SK-N-SH (cell line): ENCODE results near the gene MLXIP. TPM values are rescaled to one million over a fixed set of nuclear protein-coding genes. Genes with fewer than 3 reads are reported as not detected.
A peak's percentile ranks its signal among the peaks of the same experiment; 100 is the strongest.

Experiments used
- CTCF ChIA-PET: fragments of 300-600, 350-600 bp; formaldehyde crosslinking; extraction: SDS; loops from one replicate; lab custom pipeline; 2021; lab: Yijun Ruan, JAX
- POLR2A ChIA-PET: fragments of 350-600 bp; sonication (Branson Sonifier 250); formaldehyde crosslinking; extraction: SDS; loops from one replicate; lab custom pipeline; 2020; ENCODE audit warnings: antibody characterized with exemption, inconsistent platforms; lab: Yijun Ruan, JAX
- DNase-seq: peaks from one replicate; pipeline ENCODE4 v3.0.0; 2012
- H2AFZ ChIP-seq: fragments of 200-600 bp; sonication (generic); 2 replicates; pipeline ENCODE4 v1.8.1; 2016; ENCODE audit warnings: antibody characterized with exemption, mild to moderate bottlenecking, low read depth
- H3F3A ChIP-seq: fragments of 200-600 bp; sonication (generic); replicated peaks from 2 replicates; pipeline ENCODE3; 2016; ENCODE audit warnings: antibody characterized with exemption, mild to moderate bottlenecking; ENCODE audit not compliant: insufficient read depth
- H3K27ac ChIP-seq, 2 experiments: fragments of 200-500 bp in 1 of 2; fragments of 200-600 bp in 1 of 2; sonication (Bioruptor generic) in 1 of 2; sonication (generic), shearing (Covaris generic) in 1 of 2; 2 replicates each; pipeline versions ENCODE4 v1.5.1 to v1.6.1; 2014 to 2016; ENCODE audit warnings: low read depth in 2 of 2, inconsistent platforms in 1 of 2, low read length in 1 of 2, mild to moderate bottlenecking in 1 of 2, mixed read lengths in 1 of 2
- H3K27me3 ChIP-seq: fragments of 200-600 bp; sonication (generic), shearing (Covaris generic); 2 replicates; pipeline ENCODE4 v1.6.1; 2016; ENCODE audit warnings: mixed run types; ENCODE audit not compliant: insufficient read depth
- H3K36me3 ChIP-seq, 2 experiments: fragments of 200-500 bp in 1 of 2; fragments of 200-600 bp in 1 of 2; sonication (Bioruptor generic) in 1 of 2; sonication (generic) in 1 of 2; replicated peaks in 1 of 2; 2 replicates each; pipeline versions ENCODE3 to v1.5.1; 2014 to 2016; ENCODE audit warnings: low read length in 1 of 2, mild to moderate bottlenecking in 1 of 2; ENCODE audit not compliant: insufficient read depth in 2 of 2, control insufficient read depth in 1 of 2
- H3K4me1 ChIP-seq, 2 experiments: fragments of 200-500 bp in 1 of 2; fragments of 200-600 bp in 1 of 2; sonication (Bioruptor generic) in 1 of 2; sonication (generic), shearing (Covaris generic) in 1 of 2; 2 replicates each; pipeline versions ENCODE4 v1.5.1 to v1.6.1; 2014 to 2016; ENCODE audit warnings: low read depth in 1 of 2, low read length in 1 of 2, mixed run types in 1 of 2; ENCODE audit not compliant: insufficient read depth in 2 of 2, control insufficient read depth in 1 of 2
- H3K4me2 ChIP-seq: fragments of 200-600 bp; sonication (generic), shearing (Covaris generic); 2 replicates; pipeline ENCODE4 v1.6.1; 2017; ENCODE audit warnings: mixed run types
- H3K4me3 ChIP-seq, 2 experiments: fragments of 200-500 bp in 1 of 2; fragments of 200-600 bp in 1 of 2; sonication (Bioruptor generic) in 1 of 2; sonication (generic), shearing (Covaris generic) in 1 of 2; 2 replicates each; pipeline versions ENCODE4 v1.5.1 to v1.8.1; 2014 to 2016; ENCODE audit warnings: low read depth in 2 of 2, inconsistent platforms in 1 of 2, low read length in 1 of 2, mild to moderate bottlenecking in 1 of 2, mixed read lengths in 1 of 2, moderate library complexity in 1 of 2
- H3K79me2 ChIP-seq: fragments of 200-600 bp; sonication (generic); 2 replicates; pipeline ENCODE4 v1.8.1; 2017; ENCODE audit warnings: mild to moderate bottlenecking; ENCODE audit not compliant: insufficient read depth
- H3K9ac ChIP-seq: fragments of 200-600 bp; sonication (generic); 2 replicates; pipeline ENCODE4 v1.6.1; 2017; ENCODE audit warnings: mixed run types
- H3K9me2 ChIP-seq: fragments of 200-600 bp; sonication (generic); 2 replicates; pipeline ENCODE4 v1.6.1; 2017; ENCODE audit warnings: mixed run types
- H3K9me3 ChIP-seq: fragments of 200-600 bp; sonication (generic); 2 replicates; pipeline ENCODE4 v1.6.1; 2017; ENCODE audit warnings: mixed run types, mild to moderate bottlenecking, moderate library complexity
- H4K20me1 ChIP-seq: fragments of 200-600 bp; sonication (generic); 2 replicates; pipeline ENCODE4 v1.6.1; 2017; ENCODE audit warnings: mild to moderate bottlenecking, mixed run types; ENCODE audit not compliant: insufficient read depth
- CTCF ChIP-seq: fragments of 200-600 bp; sonication (generic); IDR thresholded peaks from 2 replicates; pipeline ENCODE4 v1.6.1; 2017; ENCODE audit warnings: antibody characterized with exemption, mild to moderate bottlenecking, moderate library complexity
- ELF1 ChIP-seq: IDR thresholded peaks from 2 replicates; pipeline ENCODE4 v1.4.0; 2012
- EP300 ChIP-seq, 2 experiments: IDR thresholded peaks; 2 replicates each; pipeline versions ENCODE4 v1.4.0 to v1.6.1; 2012; ENCODE audit warnings: borderline replicate concordance in 1 of 2, low read depth in 1 of 2, low read length in 1 of 2
- EZH2phosphoT487 ChIP-seq: fragments of 200-600 bp; sonication (generic); IDR thresholded peaks from 2 replicates; pipeline ENCODE4 v1.6.1; 2017; ENCODE audit warnings: low read depth, mixed run types, mild to moderate bottlenecking, antibody characterized with exemption, moderate library complexity, borderline replicate concordance
- FOSL2 ChIP-seq: IDR thresholded peaks from 2 replicates; pipeline ENCODE4 v1.4.0; 2012; ENCODE audit warnings: low read depth, mild to moderate bottlenecking, moderate library complexity, borderline replicate concordance
- FOXM1 ChIP-seq: IDR thresholded peaks from 2 replicates; pipeline ENCODE4 v1.4.0; 2012; ENCODE audit warnings: low read depth, mild to moderate bottlenecking
- GABPA ChIP-seq: IDR thresholded peaks from 2 replicates; pipeline ENCODE4 v1.4.0; 2012; ENCODE audit warnings: low read depth, mild to moderate bottlenecking
- GATA2 ChIP-seq: sonication (generic); formaldehyde crosslinking; IDR thresholded peaks from 2 replicates; pipeline ENCODE4 v1.5.0; 2020; ENCODE audit warnings: mild to moderate bottlenecking, missing genetic modification reagents
- IRF3 ChIP-seq: fragments of 150-350 bp; IDR thresholded peaks from 2 replicates; pipeline ENCODE4 v1.6.1; 2016; ENCODE audit warnings: mild to moderate bottlenecking, low read depth, low read length
- MAX ChIP-seq: IDR thresholded peaks from 2 replicates; pipeline ENCODE4 v1.4.0; 2012; ENCODE audit warnings: low read depth
- MEF2A ChIP-seq: IDR thresholded peaks from 2 replicates; pipeline ENCODE4 v1.4.0; 2012; ENCODE audit warnings: low read depth, borderline replicate concordance
- PBX3 ChIP-seq: IDR thresholded peaks from 2 replicates; pipeline ENCODE4; 2012
- POLR2AphosphoS5 ChIP-seq: IDR thresholded peaks from 2 replicates; pipeline ENCODE4 v1.6.1; 2012; ENCODE audit warnings: low read depth, low read length
- RFX5 ChIP-seq: IDR thresholded peaks from 2 replicates; pipeline ENCODE4 v1.6.1; 2012; ENCODE audit warnings: mild to moderate bottlenecking, improper control_type of control experiment, low read length
- RXRA ChIP-seq: IDR thresholded peaks from 2 replicates; pipeline ENCODE4 v1.4.0; 2012; ENCODE audit warnings: low read depth, mild to moderate bottlenecking, borderline replicate concordance
- SIN3A ChIP-seq: IDR thresholded peaks from 2 replicates; pipeline ENCODE4 v1.6.1; 2012; ENCODE audit warnings: low read depth, mild to moderate bottlenecking, low read length, moderate library complexity, borderline replicate concordance
- TAF1 ChIP-seq: IDR thresholded peaks from 2 replicates; pipeline ENCODE4 v1.6.1; 2012; ENCODE audit warnings: low read depth, mild to moderate bottlenecking, low read length, moderate library complexity, borderline replicate concordance
- USF1 ChIP-seq: IDR thresholded peaks from 2 replicates; pipeline ENCODE4 v1.4.0; 2012; ENCODE audit warnings: low read depth, borderline replicate concordance
- USF2 ChIP-seq: fragments of 150-350 bp; IDR thresholded peaks from 2 replicates; pipeline ENCODE4 v1.6.1; 2017; ENCODE audit warnings: antibody characterized with exemption, low read length, low read depth, borderline replicate concordance
- WGBS: methylation state at CpG from one replicate; pipeline ENCODE4 v1.1.6; 2017; ENCODE audit warnings: low lambda C conversion rate; 5-methylcytosine and 5-hydroxymethylcytosine counted together
- polyA plus RNA-seq, 3 experiments: library from polyadenylated mRNA; depleted of rRNA; stranded (reverse); fragments of >200 nt; gene quantifications; 2 replicates each; pipeline ENCODE4 v1.2.3, GENCODE V29; 2012

Gene MLXIP
- polyA plus RNA-seq, 1 of the 3 experiments (the other 2 are of a cell fraction), result 11.0 TPM

GRCh38 chr12:122096591-122097149, 18.1 kb downstream of the MLXIP start:
- Histone ChIP-seq H2AFZ (no peak overlapping the region), H3F3A (peaks cover 29% of the 10 kb centered on the region), H4K20me1 (peaks cover 57% of the 10 kb centered on the region), H3K27ac (peak overlapping the region in 1 of 2 experiments; percentile 20; a peak in 1 of 4 replicates), H3K79me2 (peaks cover 95% of the 10 kb centered on the region), H3K9ac (no peak overlapping the region), H3K9me2 (no peaks in the 10 kb centered on the region), H3K9me3 (no peaks in the 10 kb centered on the region), H3K27me3 (no peaks in the 10 kb centered on the region), H3K4me1 (peaks cover 29 to 39% of the 10 kb centered on the region in 2 experiments), H3K4me2 (no peak overlapping the region), H3K4me3 (no peak overlapping the region), H3K36me3 (no peaks in the 10 kb centered on the region)
- WGBS, result 84% methylated on average over 9 of the region's 20 CpGs
- ChIA-PET CTCF (interaction anchor here (0.8 to 3.0 kb wide), 7 partner anchors 8 to 303 kb away, joined by 3 to 20 read pairs (median 6); partner anchors contain the start of genes MLXIP and RHOF), POLR2A (interaction anchor here (0.5 to 2.2 kb wide), 3 partner anchors 18 to 663 kb away, joined by 3 to 8 read pairs (median 3); partner anchors contain the start of gene MLXIP)
- TF ChIP-seq TAF1, result no peak
- TF ChIP-seq EP300 (IDR thresholded peaks at IDR 0.05; ENCODE audit: borderline replicate concordance in 1 of 2, low read depth in 1 of 2, low read length in 1 of 2), result no peak
- TF ChIP-seq IRF3, result no peak
- TF ChIP-seq GATA2 (CRISPR knock-in tag), result no peak
- TF ChIP-seq USF1, result no peak
- no peak for TF ChIP-seq CTCF
- TF ChIP-seq ELF1, result no peak
- no peak for TF ChIP-seq MEF2A
- no peak for TF ChIP-seq POLR2AphosphoS5
- no peak for TF ChIP-seq FOXM1
- TF ChIP-seq SIN3A, result no peak
- no peak for TF ChIP-seq EZH2phosphoT487
- no peak for TF ChIP-seq RFX5
- no peak; the same call in 1 of the 2 replicates for TF ChIP-seq PBX3
- TF ChIP-seq FOSL2, result no peak
- no peak for TF ChIP-seq RXRA
- no peak for TF ChIP-seq GABPA
- no peak for TF ChIP-seq MAX
- no peak for TF ChIP-seq USF2
- DNase-seq, result no peak
